K562 (cell line): ENCODE data around the gene ALB. TPM values are rescaled to one million over a fixed set of nuclear protein-coding genes. Genes with fewer than 3 reads are reported as not detected.

Experiments used
- ARID3A ChIP-seq: IDR thresholded peaks from 2 replicates; pipeline ENCODE4 v1.6.1; 2012; ENCODE audit warnings: low read depth, low read length, improper control_type of control experiment, borderline replicate concordance
- ATF1 ChIP-seq, 2 experiments: fragments of 450-650 bp in 1 of 2; IDR thresholded peaks; 2 replicates each; pipeline ENCODE4 v1.6.1; 2016; ENCODE audit warnings: missing compliant biosample characterization in 1 of 2, missing genetic modification characterization in 1 of 2
- ATF7 ChIP-seq: fragments of 450-650 bp; IDR thresholded peaks from 2 replicates; pipeline ENCODE4 v1.7.1; 2014; ENCODE audit warnings: mild to moderate bottlenecking, moderate library complexity
- BRF1 ChIP-seq: IDR thresholded peaks from 3 replicates; pipeline ENCODE4 v1.6.1; 2011; ENCODE audit warnings: borderline replicate concordance, mild to moderate bottlenecking; ENCODE audit not compliant: insufficient read length; ENCODE audit errors: extremely low read depth
- CEBPB ChIP-seq: fragments of 450-650 bp; IDR thresholded peaks from 2 replicates; pipeline ENCODE4 v1.6.1; 2016; ENCODE audit warnings: missing genetic modification characterization, missing compliant biosample characterization
- DEAF1 ChIP-seq: fragments of 450-650 bp; formaldehyde crosslinking; IDR thresholded peaks from 2 replicates; pipeline ENCODE4 v1.4.0; 2020; ENCODE audit warnings: mild to moderate bottlenecking, moderate library complexity
- FOXJ2 ChIP-seq: fragments of 200-800 bp; sonication (Bioruptor generic); IDR thresholded peaks from 2 replicates; pipeline ENCODE4 v1.6.1; 2016; ENCODE audit warnings: missing genetic modification characterization, missing compliant biosample characterization
- FOXJ3 ChIP-seq: sonication (generic); formaldehyde crosslinking; IDR thresholded peaks from 2 replicates; pipeline ENCODE4 v1.4.0; 2020; ENCODE audit warnings: mild to moderate bottlenecking, missing genetic modification reagents
- LARP7 ChIP-seq: fragments of 450-650 bp; IDR thresholded peaks from 2 replicates; pipeline ENCODE4 v1.6.1; 2016
- MAFK ChIP-seq: IDR thresholded peaks from 2 replicates; pipeline ENCODE4 v1.6.1; 2011; ENCODE audit warnings: low read length, improper control_type of control experiment
- MCM5 ChIP-seq: fragments of 450-650 bp; IDR thresholded peaks from 2 replicates; pipeline ENCODE4 v1.6.1; 2016; ENCODE audit warnings: low read depth
- MITF ChIP-seq: IDR thresholded peaks from 2 replicates; pipeline ENCODE4 v1.6.1; 2014; ENCODE audit warnings: antibody characterized with exemption
- PHF20 ChIP-seq: fragments of 450-650 bp; IDR thresholded peaks from 2 replicates; pipeline ENCODE4 v1.6.1; 2018; ENCODE audit not compliant: partially characterized antibody
- PHF21A ChIP-seq: fragments of 450-650 bp; IDR thresholded peaks from 2 replicates; pipeline ENCODE4 v1.6.1; 2017; ENCODE audit warnings: low read depth, borderline replicate concordance
- RAD21 ChIP-seq, 2 experiments: fragments of 250-450 bp in 1 of 2; fragments of 450-650 bp in 1 of 2; sonication (Bioruptor Pico) in 1 of 2; formaldehyde crosslinking in 1 of 2; IDR thresholded peaks in 1 of 2; conservative IDR thresholded peaks in 1 of 2; 2 replicates each; pipeline versions ENCODE4 v1.4.0 to v1.8.0; 2020 to 2022; ENCODE audit warnings: mild to moderate bottlenecking in 2 of 2, moderate library complexity in 1 of 2
- SMC3 ChIP-seq: conservative IDR thresholded peaks from 2 replicates; pipeline ENCODE4 v1.6.1; 2011; ENCODE audit warnings: low read depth, low read length, improper control_type of control experiment; ENCODE audit not compliant: insufficient read depth
- TBL1XR1 ChIP-seq, 2 experiments: IDR thresholded peaks; 2 replicates each; pipeline ENCODE4 v1.6.1; 2012; ENCODE audit warnings: improper control_type of control experiment in 2 of 2, low read length in 2 of 2, mild to moderate bottlenecking in 1 of 2
- ZKSCAN3 ChIP-seq: fragments of 250-450 bp; sonication (Bioruptor Pico); IDR thresholded peaks from 2 replicates; pipeline ENCODE4 v1.4.0; 2020
- ZNF354B ChIP-seq: fragments of 250-450 bp; sonication (Bioruptor Pico); IDR thresholded peaks from 2 replicates; pipeline ENCODE4 v1.4.0; 2020
- ZNF695 ChIP-seq: fragments of 450-650 bp; formaldehyde crosslinking; IDR thresholded peaks from 2 replicates; pipeline ENCODE4 v1.4.0; 2020; ENCODE audit warnings: mild to moderate bottlenecking, moderate library complexity
- ZZZ3 ChIP-seq: fragments of 450-650 bp; IDR thresholded peaks from 2 replicates; pipeline ENCODE4 v1.6.1; 2016; ENCODE audit warnings: antibody characterized with exemption, mild to moderate bottlenecking, moderate library complexity
- polyA plus RNA-seq, 8 experiments: library from polyadenylated mRNA; depleted of rRNA in 4 of 8; stranded (reverse) in 5 of 8; unstranded in 3 of 8; fragments of >200 nt; fragmentation: Nextera tagmentation in 2 of 8; fragmentation: Illumina TruSeq in 1 of 8; extraction: Ambion mirVana in 2 of 8; extraction: Trizol in 1 of 8; gene quantifications; 2 replicates each; pipeline versions ENCODE4 v1.2.1 to v1.2.3, GENCODE V29; 2011 to 2014; ENCODE audit warnings: inconsistent platforms in 1 of 8, missing spikeins in 1 of 8
- total RNA-seq, 7 experiments: library from RNA; depleted of rRNA in 6 of 7; stranded (reverse); fragments of >200 nt in 6 of 7; fragmentation: Illumina TruSeq in 2 of 7; extraction: Trizol in 2 of 7; gene quantifications; 2 replicates each; pipeline versions ENCODE4 v1.2.1 to v1.2.3, GENCODE V29; 2011 to 2021; ENCODE audit warnings: low replicate concordance in 1 of 7
- TF ChIP-seq, protein P1 (sequence below): fragments of 450-650 bp; IDR thresholded peaks from 2 replicates; pipeline ENCODE4 v1.6.1; 2016; ENCODE audit warnings: missing biosample characterization, missing genetic modification characterization
- TF ChIP-seq, protein P2 (sequence below): fragments of 450-650 bp; conservative IDR thresholded peaks from 2 replicates; pipeline ENCODE4 v1.6.1; 2016; ENCODE audit warnings: missing genetic modification characterization, low read depth, mild to moderate bottlenecking, missing compliant biosample characterization, moderate library complexity

ALB gene
- total and polyA plus RNA-seq, 9 of the 15 experiments (the other 6 are each of a cell fraction or from before 2014, with no cell fraction given), result 0.04 to 18.5 (median 0.20) TPM; not detected in 2

GRCh38 chr4:73446336-73446938 lies 42.4 kb downstream of the ALB start (continued):
- TF ChIP-seq ZZZ3 (no peak), ZNF695 (no peak), MITF (no peak), CEBPB (tag) (no peak), RAD21 (CRISPR knock-in tag; conservative IDR thresholded peaks at IDR 0.05 in 1 of 2, IDR thresholded peaks at IDR 0.05 in 1 of 2) (peak; percentile 72 to 88), ATF1 (CRISPR knock-in tag; IDR thresholded peaks at IDR 0.05) (no peak), ATF1 (tag; IDR thresholded peaks at IDR 0.05) (0 out of 2 replicates have a peak, but pooled peaks have one; percentile 21), PHF20 (no peak), TBL1XR1 (IDR thresholded peaks at IDR 0.05; ENCODE audit: low read length in 2 of 2) (no peak), ZNF354B (CRISPR knock-in tag) (no peak), MCM5 (no peak), ARID3A (peak; percentile 95; the same call in 1 of the 2 replicates), BRF1 (no peak), LARP7 (no peak), FOXJ3 (CRISPR knock-in tag) (no peak), ZKSCAN3 (CRISPR knock-in tag) (no peak), PHF21A (no peak), ATF7 (peak; percentile 22; the same call in 1 of the 2 replicates), SMC3 (peak; percentile 63), FOXJ2 (tag) (no peak), MAFK (no peak), DEAF1 (CRISPR knock-in tag) (peak; percentile 25; the same call in 1 of the 2 replicates)
- TF ChIP-seq, protein P1, sequence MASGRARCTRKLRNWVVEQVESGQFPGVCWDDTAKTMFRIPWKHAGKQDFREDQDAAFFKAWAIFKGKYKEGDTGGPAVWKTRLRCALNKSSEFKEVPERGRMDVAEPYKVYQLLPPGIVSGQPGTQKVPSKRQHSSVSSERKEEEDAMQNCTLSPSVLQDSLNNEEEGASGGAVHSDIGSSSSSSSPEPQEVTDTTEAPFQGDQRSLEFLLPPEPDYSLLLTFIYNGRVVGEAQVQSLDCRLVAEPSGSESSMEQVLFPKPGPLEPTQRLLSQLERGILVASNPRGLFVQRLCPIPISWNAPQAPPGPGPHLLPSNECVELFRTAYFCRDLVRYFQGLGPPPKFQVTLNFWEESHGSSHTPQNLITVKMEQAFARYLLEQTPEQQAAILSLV (tag), result no peak
- TF ChIP-seq, protein P2, sequence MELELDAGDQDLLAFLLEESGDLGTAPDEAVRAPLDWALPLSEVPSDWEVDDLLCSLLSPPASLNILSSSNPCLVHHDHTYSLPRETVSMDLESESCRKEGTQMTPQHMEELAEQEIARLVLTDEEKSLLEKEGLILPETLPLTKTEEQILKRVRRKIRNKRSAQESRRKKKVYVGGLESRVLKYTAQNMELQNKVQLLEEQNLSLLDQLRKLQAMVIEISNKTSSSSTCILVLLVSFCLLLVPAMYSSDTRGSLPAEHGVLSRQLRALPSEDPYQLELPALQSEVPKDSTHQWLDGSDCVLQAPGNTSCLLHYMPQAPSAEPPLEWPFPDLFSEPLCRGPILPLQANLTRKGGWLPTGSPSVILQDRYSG (tag), result no peak
